ENCODE measurements around the gene SHFL.

SHFL gene

DNA sequence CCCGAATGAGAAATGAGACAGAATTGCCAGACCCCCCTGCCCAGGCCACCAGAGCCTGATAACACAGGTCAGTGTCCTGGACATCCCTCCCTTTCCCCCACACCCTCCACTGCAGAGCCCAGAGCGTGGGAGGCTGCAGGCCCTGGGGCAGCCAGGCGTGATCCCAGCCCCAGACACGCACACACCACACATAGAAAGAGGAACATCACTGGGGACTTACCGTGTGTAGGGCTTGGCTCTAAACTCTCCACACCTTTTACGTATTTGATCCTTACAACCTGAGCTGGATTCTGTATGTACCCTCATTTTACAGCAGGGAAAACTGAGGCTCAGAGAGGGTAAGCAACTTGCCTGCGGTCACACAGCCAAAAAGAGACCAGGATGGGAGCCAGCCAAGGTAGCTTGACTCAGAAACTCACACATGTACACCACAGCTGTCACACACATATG lies 16.7 kb downstream of the SHFL start:
- FAIRE-seq, result peak; percentile 94

DNA sequence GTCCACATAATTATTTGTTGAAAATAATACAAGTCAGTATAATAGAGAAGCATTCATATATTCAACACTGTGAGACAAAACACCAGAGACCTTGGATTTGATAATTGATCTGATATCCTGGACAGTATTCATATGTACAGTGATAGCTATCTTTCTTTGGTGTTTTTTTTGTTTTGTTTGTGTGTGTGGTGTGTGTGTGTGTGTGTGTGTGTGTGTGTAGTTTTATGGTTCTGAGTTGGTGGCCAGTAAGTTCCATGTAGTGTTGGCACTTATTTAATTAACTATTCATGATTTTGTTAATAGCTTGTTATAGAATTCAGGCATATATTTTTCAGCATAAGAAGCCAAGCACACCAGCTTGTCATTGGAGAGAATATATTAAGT lies 18.0 kb downstream of the SHFL start:
- no peak for FAIRE-seq
- TF ChIP-seq POLR2AphosphoS5 (IDR thresholded peaks at IDR 0.05; ENCODE audit: low read depth, low read length), result no peak
- TF ChIP-seq TAF1 (IDR thresholded peaks at IDR 0.05; ENCODE audit: borderline replicate concordance, low read depth, low read length), result no peak
- TF ChIP-seq POLR2A (IDR thresholded peaks at IDR 0.05; ENCODE audit: low read depth, low read length), result no peak
- DNase-seq (ENCODE audit: insufficient read length), result no peak

More for the DNA sequence above, 16.7 kb downstream of the SHFL start:
- no peak for DNase-seq (ENCODE audit: insufficient read length)
- TF ChIP-seq POLR2A (IDR thresholded peaks at IDR 0.05; ENCODE audit: low read depth, low read length) (no peak), TAF1 (IDR thresholded peaks at IDR 0.05; ENCODE audit: borderline replicate concordance, low read depth, low read length) (no peak), POLR2AphosphoS5 (IDR thresholded peaks at IDR 0.05; ENCODE audit: low read depth, low read length) (no peak)

DNA sequence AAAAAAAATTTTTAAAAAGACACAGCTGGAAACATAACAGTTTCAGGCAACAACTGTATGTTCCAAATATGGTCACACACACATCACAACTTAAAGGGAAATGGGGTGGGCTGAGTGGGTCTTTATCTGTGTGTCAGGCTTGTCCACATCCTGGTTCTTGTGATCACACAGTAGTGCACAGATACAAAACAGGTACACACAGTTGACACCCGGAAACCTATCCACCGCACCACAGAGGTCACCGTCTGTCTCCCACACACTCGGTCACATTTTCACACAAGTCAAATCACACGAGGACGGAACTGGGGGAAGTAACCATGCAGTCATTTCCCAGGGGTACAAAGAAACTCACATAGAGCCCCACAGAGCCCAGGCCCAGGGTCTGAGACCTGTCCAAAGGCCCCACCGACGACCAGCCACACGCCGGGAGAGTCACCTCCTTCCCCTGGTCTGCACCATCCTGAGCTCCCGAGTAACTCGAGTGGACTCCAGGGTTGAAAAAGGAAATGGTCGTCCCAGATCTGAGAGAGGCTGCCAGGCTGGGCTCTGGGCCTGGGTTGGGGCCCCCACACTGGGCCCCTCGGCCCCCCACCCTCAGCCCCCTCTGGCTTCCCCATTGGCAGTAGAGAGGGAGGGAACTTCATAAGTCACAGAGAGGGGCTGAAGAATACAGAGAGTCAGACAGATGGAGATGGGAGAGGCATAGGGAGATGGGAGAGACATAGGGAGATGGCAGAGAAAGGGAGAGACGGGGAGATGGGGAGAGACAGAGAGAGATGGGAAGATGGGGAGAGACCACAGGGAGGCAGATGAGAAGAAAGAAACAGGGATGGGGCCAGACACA lies 18.8 kb downstream of the SHFL start:
- TF ChIP-seq POLR2A (IDR thresholded peaks at IDR 0.05; ENCODE audit: low read depth, low read length) (peak; percentile 65), POLR2AphosphoS5 (IDR thresholded peaks at IDR 0.05; ENCODE audit: low read depth, low read length) (peak; percentile 48; the same call in 1 of the 2 replicates), TAF1 (IDR thresholded peaks at IDR 0.05; ENCODE audit: borderline replicate concordance, low read depth, low read length) (peak; percentile 65; the same call in 1 of the 2 replicates)
- DNase-seq (ENCODE audit: insufficient read length) (no peak), FAIRE-seq (peak; percentile 99)

DNA sequence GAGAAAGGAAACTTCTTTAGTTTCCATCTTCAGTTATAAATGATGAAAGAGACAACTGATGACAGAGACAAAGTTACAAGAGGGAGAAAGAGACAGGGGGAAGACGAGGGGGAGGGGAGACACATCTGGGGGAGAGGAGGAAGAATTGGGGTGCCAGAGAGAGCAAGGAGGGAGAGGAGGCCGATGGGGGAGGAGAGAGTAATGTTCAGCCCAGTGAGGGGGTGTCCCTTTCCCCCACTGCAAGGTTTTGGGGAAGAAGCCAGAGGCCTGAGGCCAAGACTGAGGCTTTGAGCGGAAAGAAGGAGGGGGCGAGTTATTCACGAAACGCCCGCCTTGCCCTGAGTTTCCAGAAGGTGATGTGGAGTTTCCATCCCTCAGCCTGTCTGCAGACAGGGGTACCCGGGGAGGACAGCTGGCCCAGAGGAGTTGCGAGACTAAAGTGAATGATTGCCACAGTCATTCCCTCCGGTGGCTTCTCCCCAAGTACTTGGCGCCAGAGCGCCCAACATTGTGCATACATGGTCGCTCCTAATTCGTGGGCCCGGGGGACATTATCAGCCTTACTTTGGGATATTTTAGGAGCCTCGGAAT lies 19.5 kb downstream of the SHFL start:
- DNase-seq (ENCODE audit: insufficient read length), result no peak
- TF ChIP-seq POLR2AphosphoS5 (IDR thresholded peaks at IDR 0.05; ENCODE audit: low read depth, low read length) (peak; percentile 70; the same call in 1 of the 2 replicates), TAF1 (IDR thresholded peaks at IDR 0.05; ENCODE audit: borderline replicate concordance, low read depth, low read length) (peak; percentile 52; the same call in 1 of the 2 replicates), POLR2A (IDR thresholded peaks at IDR 0.05; ENCODE audit: low read depth, low read length) (peak; percentile 38; the same call in 1 of the 2 replicates)
- FAIRE-seq, result no peak

DNA sequence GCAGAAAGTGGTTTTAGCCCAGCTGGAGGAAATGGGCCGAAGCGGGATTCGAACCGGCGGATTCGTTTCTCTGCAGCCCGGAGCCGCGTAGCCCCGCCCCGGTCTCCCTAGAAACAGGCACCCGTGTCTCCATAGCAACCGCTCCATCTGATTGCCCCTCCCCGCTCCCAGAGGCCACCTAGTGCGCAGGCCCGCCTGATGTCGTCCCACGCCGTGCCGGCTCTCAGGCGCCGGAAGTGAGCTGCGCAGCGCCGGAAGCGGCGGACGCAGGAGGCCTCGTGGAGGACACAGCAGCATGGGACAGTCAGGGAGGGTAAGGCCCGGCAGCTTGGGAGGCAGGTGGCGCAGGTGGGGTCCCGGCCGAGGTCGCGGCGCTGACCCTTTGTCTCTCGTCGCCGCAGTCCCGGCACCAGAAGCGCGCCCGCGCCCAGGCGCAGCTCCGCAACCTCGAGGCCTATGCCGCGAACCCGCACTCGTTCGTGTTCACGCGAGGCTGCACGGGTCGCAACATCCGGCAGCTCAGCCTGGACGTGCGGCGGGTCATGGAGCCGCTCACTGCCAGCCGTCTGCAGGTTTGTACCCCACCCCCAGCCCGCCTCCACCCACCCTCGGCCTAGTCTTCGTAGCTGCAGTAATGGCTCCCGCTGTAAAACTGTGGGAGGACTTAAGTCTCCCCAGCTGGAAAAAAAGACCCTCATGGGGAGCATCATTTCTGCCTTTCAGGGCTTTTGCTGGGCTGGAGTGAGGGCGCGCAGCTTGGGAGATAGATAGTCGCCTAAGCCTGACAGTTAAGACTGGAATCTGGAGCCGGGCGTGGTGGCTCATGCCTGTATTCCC lies 20.2 kb downstream of the SHFL start, which contains the start of gene PPAN:
Gene PPAN (plus strand): TSS at position 263 of the 837 bp plus-strand sequence. CDS start 33 bp downstream, at position 296.
- DNase-seq (ENCODE audit: insufficient read length) (peak; percentile 97), FAIRE-seq (peak; percentile 97)
- TF ChIP-seq TAF1 (IDR thresholded peaks at IDR 0.05; ENCODE audit: borderline replicate concordance, low read depth, low read length), result peak; percentile 81
- peak; percentile 77; the same call in 1 of the 2 replicates for TF ChIP-seq POLR2AphosphoS5 (IDR thresholded peaks at IDR 0.05; ENCODE audit: low read depth, low read length)
- TF ChIP-seq POLR2A (IDR thresholded peaks at IDR 0.05; ENCODE audit: low read depth, low read length), result peak; percentile 89

DNA sequence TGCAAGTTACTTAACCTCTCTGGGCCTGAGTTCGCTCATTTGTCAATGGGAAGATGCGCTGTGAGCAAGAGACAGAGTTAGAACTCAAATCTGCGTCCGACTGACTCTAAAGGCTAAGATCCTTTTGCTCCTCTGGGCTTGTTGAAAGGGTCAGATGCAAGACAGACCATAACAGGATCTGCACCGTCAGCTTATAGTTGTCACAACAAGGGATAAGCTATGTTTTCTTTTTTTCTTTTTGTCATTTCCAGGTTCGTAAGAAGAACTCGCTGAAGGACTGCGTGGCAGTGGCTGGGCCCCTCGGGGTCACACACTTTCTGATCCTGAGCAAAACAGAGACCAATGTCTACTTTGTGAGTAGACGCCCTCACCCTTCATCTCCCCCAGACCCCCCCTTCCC lies 21.1 kb downstream of the SHFL start:
- FAIRE-seq (no peak), DNase-seq (ENCODE audit: insufficient read length) (no peak)
- no peak for TF ChIP-seq TAF1 (IDR thresholded peaks at IDR 0.05; ENCODE audit: borderline replicate concordance, low read depth, low read length)
- no peak for TF ChIP-seq POLR2AphosphoS5 (IDR thresholded peaks at IDR 0.05; ENCODE audit: low read depth, low read length)
- no peak for TF ChIP-seq POLR2A (IDR thresholded peaks at IDR 0.05; ENCODE audit: low read depth, low read length)

DNA sequence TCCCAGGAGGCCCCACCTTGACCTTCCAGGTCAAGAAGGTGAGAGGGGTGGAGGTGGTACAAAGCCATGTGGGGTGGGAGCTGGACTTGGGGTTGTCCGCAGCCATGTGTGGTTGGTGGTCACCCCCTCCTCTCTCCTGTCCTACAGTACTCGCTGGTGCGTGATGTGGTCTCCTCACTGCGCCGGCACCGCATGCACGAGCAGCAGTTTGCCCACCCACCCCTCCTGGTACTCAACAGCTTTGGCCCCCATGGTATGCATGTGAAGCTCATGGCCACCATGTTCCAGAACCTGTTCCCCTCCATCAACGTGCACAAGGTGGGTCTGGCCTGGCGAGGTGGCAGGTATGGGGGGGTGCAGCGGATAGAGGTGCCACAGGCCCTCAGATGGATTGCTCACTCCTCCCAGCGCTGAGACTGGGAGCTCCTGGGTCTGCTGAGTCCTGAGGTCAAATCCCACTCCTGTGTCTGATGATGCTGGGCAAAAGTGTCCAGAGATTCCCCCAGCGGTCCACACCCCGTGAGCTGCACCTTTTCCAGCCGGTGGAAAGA lies 21.8 kb downstream of the SHFL start:
- TF ChIP-seq TAF1 (IDR thresholded peaks at IDR 0.05; ENCODE audit: borderline replicate concordance, low read depth, low read length), result no peak
- peak; percentile 42; the same call in 1 of the 2 replicates for TF ChIP-seq POLR2A (IDR thresholded peaks at IDR 0.05; ENCODE audit: low read depth, low read length)
- FAIRE-seq, result no peak
- no peak for DNase-seq (ENCODE audit: insufficient read length)

DNA sequence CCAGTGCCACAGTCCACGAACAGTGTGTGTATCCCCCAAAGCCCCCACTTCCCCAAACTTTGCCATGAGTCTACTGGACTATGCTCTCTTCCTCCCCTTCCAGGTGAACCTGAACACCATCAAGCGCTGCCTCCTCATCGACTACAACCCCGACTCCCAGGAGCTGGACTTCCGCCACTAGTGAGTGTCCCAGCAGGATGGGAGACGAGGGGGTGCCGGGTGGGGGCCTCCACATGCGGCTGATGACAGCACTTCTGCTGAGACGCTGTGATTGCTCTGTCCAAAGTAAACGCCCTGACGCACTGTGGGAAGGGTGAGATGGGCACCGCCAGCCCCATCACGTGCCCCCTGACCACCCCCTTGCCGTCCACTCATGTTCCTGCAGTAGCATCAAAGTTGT lies 23.4 kb downstream of the SHFL start:
- TF ChIP-seq POLR2AphosphoS5 (IDR thresholded peaks at IDR 0.05; ENCODE audit: low read depth, low read length) (0 out of 2 replicates have a peak, but pooled peaks have one; percentile 35), POLR2A (IDR thresholded peaks at IDR 0.05; ENCODE audit: low read depth, low read length) (no peak), TAF1 (IDR thresholded peaks at IDR 0.05; ENCODE audit: borderline replicate concordance, low read depth, low read length) (no peak)
- no peak for DNase-seq (ENCODE audit: insufficient read length)
- no peak for FAIRE-seq

DNA sequence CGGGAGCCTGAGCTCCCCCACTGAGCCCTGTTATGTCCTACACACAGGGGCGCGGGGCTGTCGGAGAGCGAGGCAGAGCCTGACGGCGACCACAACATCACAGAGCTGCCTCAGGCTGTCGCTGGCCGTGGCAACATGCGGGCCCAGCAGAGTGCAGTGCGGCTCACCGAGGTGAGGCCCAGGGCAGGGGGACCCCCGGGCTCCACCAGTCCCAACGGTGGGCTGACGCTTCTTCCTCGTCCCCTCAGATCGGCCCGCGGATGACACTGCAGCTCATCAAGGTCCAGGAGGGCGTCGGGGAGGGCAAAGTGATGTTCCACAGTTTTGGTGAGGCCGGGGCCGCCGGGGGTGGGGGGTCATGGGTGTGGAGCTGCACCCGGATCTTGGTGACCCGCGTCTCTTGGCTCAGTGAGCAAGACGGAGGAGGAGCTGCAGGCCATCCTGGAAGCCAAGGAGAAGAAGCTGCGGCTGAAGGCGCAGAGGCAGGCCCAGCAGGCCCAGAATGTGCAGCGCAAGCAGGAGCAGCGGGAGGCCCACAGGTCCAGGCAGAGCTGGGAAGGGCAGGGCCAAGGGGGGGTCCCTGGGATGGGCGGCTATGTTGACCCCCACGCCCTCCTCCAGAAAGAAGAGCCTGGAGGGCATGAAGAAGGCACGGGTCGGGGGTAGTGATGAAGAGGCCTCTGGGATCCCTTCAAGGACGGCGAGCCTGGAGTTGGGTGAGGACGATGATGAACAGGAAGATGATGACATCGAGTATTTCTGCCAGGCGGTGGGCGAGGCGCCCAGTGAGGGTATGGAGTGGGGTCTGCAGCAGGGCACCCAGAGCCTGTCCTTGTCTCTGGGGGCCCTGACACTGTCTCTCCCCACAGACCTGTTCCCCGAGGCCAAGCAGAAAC lies 24.2 kb downstream of the SHFL start:
- FAIRE-seq (peak; percentile 9), DNase-seq (ENCODE audit: insufficient read length) (no peak)
- no peak for TF ChIP-seq POLR2AphosphoS5 (IDR thresholded peaks at IDR 0.05; ENCODE audit: low read depth, low read length)
- TF ChIP-seq POLR2A (IDR thresholded peaks at IDR 0.05; ENCODE audit: low read depth, low read length), result 0 out of 2 replicates have a peak, but pooled peaks have one; percentile 16
- TF ChIP-seq TAF1 (IDR thresholded peaks at IDR 0.05; ENCODE audit: borderline replicate concordance, low read depth, low read length), result no peak

DNA sequence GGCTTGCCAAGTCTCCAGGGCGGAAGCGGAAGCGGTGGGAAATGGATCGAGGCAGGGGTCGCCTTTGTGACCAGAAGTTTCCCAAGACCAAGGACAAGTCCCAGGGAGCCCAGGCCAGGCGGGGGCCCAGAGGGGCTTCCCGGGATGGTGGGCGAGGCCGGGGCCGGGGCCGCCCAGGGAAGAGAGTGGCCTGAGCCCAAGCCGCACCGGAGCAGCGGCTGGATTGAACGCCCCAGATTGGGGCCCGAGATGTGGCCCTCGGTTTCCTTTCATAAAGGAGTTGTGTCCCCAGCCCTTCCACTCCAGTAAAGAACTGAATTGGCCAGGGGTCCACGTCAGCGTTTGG lies 24.8 kb downstream of the SHFL start:
- FAIRE-seq (no peak), DNase-seq (ENCODE audit: insufficient read length) (no peak)
- no peak for TF ChIP-seq POLR2AphosphoS5 (IDR thresholded peaks at IDR 0.05; ENCODE audit: low read depth, low read length)
- no peak for TF ChIP-seq POLR2A (IDR thresholded peaks at IDR 0.05; ENCODE audit: low read depth, low read length)
- TF ChIP-seq TAF1 (IDR thresholded peaks at IDR 0.05; ENCODE audit: borderline replicate concordance, low read depth, low read length), result no peak

Data from GM12892 (cell line).